KG1 (cell line): ENCODE results near the gene DISP1.
"Not testable (repeated sequence)": the region's sequence is repeated elsewhere in the genome, so short reads cannot be mapped to it uniquely, and the experiment has no call there.

ENCODE experiments used
- DNase-seq: peaks from one replicate; lab custom pipeline; 2025; lab: John Stamatoyannopoulos, UW

DISP1 gene

GRCh38 chr1:222792744-222793143 lies 22.1 kb upstream of the DISP1 start:
- DNase-seq = no peak

GRCh38 chr1:222794656-222795474 lies 20.0 kb upstream of the DISP1 start:
- DNase-seq = no peak

- DNase-seq = no peak
These were observed 16.7 kb upstream of the DISP1 start for GRCh38 chr1:222798116-222798515.

- DNase-seq = no peak
These were observed 15.9 kb upstream of the DISP1 start for GRCh38 chr1:222798975-222799374.

- no peak for DNase-seq
These were observed 13.8 kb upstream of the DISP1 start for GRCh38 chr1:222801067-222801466.

GRCh38 chr1:222811671-222812070 lies 3.2 kb upstream of the DISP1 start:
- no peak for DNase-seq

- no peak for DNase-seq
These were observed 838 bp upstream of the DISP1 start for GRCh38 chr1:222813866-222814535.

GRCh38 chr1:222815440-222815765 lies 564 bp downstream of the DISP1 start:
- DNase-seq = no peak

- no peak for DNase-seq
These were observed 2.7 kb downstream of the DISP1 start for GRCh38 chr1:222817529-222817928.

GRCh38 chr1:222818171-222818570 lies 3.3 kb downstream of the DISP1 start:
- DNase-seq = no peak

- no peak for DNase-seq
These were observed 5.4 kb downstream of the DISP1 start for GRCh38 chr1:222820171-222820712.

GRCh38 chr1:222821239-222821638 lies 6.4 kb downstream of the DISP1 start:
- no peak for DNase-seq

- DNase-seq = no peak
These were observed 8.9 kb downstream of the DISP1 start for GRCh38 chr1:222823695-222824094.

GRCh38 chr1:222824641-222825040 lies 9.8 kb downstream of the DISP1 start:
- no peak for DNase-seq

GRCh38 chr1:222828939-222829338 lies 14.1 kb downstream of the DISP1 start:
- no peak for DNase-seq

- DNase-seq = no peak
These were observed 15.0 kb downstream of the DISP1 start for GRCh38 chr1:222829868-222830267.

- DNase-seq = no peak
These were observed 18.6 kb downstream of the DISP1 start for GRCh38 chr1:222833356-222833876.

GRCh38 chr1:222843469-222844410 lies 28.9 kb downstream of the DISP1 start:
- DNase-seq = no peak

GRCh38 chr1:222844411-222844779 lies 29.6 kb downstream of the DISP1 start:
- no peak for DNase-seq

- DNase-seq = no peak
These were observed 30.9 kb downstream of the DISP1 start for GRCh38 chr1:222845763-222846162.

GRCh38 chr1:222850550-222850949 lies 35.7 kb downstream of the DISP1 start:
- DNase-seq = not testable (repeated sequence)

- no peak for DNase-seq
These were observed 37.5 kb downstream of the DISP1 start for GRCh38 chr1:222852326-222852725.
